ENCODE results near the gene EML3.

DNA sequence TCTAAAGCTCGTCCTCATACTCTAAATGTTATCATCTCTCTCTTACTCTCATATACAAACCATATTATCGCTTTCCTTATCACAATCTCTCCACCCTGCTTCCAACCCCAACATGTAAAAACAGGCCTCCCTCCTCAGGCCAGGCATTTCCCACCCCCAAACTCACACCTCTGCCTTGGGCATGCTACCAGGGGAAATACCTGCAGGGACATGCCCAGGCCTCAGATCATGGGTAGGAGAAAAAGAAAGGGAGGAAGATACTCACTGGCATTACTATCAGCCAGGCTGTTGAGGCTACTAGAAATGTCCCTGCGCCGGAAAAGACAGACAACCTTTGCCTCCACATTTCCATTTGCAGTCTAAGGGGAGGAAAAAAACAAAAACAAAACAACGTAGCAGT, 12.7 kb downstream of the EML3 start:
- TF ChIP-seq EZH2 (IDR thresholded peaks at IDR 0.05; ENCODE audit: borderline replicate concordance, low read length) = no peak
- TF ChIP-seq CTCF (IDR thresholded peaks at IDR 0.05; ENCODE audit: low read length) = no peak
